GM19467 (cell line): Measurements from ENCODE around the gene EBP.
A peak's percentile ranks its signal among the peaks of the same experiment; 100 is the strongest.

Experiments used
- ATAC-seq: cut with Tn5 transposase; IDR thresholded peaks from one replicate; pipeline ENCODE4 v1.9.1; 2021; ENCODE audit warnings: mild to moderate bottlenecking, moderate library complexity; ENCODE audit not compliant: unreplicated experiment

EBP gene

DNA sequence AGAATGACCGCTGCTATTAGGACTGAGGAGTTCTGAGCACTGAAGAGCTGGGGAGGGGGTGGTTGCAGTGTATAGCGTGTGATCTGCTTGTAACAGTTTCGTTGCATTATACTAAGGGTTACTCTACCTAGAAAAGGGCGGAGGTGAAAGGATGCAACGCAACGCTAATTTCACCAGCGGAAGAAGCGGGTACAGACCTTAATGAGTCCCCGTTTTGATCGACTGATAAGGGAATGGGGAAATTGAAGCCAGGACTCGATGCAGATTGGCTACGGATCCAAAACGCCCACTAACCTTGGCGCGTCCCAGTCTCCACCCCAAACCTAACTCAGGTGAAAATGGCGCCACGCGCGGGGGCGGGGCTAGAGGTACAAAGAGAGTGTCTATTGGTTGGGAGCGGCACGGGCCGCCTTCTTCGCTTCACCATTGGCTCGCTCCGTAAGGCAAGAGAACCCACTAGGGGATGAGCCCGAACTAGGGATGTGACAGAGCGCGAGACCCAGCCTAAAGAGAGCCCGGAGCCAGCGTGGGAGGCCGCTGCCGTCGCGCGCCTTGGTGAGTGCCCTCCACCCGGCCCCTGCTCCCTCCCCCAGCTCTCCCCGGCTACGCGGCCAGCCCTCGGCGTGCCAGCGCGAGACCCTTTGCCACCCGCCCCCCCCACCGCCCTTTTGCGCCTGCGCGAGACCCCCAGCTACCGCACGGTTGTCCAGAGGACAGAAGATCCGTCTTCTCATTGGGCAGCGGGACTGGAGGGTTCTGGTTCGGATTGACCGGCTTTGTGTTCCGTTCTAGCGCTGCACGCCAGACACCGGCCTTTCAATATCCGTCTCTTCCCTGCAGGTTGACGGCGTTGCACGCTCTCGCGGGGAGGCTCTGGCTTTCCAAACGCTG lies at the start of gene EBP:
Gene EBP (plus strand): TSS at position 456 of the 891 bp plus-strand sequence. CDS start 1,964 bp downstream, outside the sequence.
- peak; percentile 95 for ATAC-seq

DNA sequence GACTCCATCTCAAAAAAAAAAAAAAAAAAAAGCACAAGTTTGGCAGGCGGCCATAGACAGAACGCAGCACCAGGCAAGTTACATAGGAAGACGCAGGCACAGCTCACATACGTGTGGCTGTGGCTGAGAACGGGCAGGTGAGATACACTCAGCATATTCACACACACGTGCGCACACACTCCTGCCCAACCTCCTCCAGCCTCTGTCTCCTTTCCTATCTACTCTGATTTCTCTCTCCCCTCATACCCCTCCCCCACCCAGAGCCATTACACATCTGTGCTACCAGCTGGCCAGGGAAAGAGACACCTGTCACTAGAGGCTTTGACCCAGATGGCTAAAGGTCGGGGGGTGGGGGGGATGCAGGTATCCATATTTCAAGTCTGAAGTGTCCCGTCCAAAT lies 49.4 kb upstream of the EBP start:
- ATAC-seq: no peak

DNA sequence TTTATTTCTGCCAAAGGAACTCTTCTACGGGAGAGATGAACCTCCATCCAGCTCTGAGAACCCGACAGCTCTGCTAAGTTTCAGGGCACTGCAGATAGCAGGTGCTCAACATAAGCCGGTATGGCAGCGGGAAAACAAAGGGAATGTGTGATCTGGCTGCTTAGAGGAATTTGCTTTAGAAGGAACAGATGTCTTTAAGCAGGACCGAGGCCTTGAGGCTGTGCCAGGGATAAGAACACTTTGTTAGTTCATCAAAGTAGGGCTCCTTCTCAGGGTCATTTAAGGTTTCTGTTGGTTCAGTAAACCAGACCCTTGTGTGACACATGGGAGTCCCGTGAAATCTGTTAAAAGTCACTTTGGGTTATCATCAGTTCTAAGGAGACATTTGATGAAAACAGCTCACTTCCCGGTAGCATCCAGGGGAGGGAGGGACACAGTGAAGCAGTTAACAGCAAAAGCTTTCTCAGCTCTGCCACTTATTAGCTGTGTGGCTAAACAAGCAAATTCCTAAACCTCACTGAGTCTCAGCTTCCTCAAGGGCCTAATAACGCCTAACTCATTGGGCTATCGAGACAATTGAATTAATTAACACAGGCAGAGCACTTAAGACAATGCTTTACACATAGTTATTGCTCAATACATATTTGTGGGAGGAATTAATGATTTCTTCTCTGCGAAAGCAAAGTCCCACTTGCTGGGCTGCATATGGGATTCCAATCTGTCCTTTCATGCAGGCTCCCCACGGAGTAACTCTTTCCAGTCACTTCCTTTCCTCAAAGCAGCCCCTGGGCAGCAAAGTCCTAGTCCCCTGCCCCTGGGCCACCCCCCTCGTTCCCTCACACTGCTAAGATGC lies 48.5 kb upstream of the EBP start:
- ATAC-seq: no peak

DNA sequence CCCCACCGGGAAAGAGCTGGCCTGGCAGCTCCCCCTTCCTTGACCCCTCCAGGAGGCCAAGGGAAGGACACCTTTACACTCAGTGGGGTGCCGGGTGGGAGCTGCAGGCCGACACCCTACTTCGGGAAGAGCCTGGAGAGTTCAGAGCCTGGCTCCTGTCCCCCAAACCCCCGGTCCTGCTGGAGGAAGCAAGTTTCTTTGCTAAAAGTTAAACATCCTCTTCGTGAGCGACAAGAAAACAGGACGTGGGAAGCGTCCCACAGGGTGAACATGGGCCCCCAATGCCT lies 48.0 kb upstream of the EBP start:
- ATAC-seq: no peak

DNA sequence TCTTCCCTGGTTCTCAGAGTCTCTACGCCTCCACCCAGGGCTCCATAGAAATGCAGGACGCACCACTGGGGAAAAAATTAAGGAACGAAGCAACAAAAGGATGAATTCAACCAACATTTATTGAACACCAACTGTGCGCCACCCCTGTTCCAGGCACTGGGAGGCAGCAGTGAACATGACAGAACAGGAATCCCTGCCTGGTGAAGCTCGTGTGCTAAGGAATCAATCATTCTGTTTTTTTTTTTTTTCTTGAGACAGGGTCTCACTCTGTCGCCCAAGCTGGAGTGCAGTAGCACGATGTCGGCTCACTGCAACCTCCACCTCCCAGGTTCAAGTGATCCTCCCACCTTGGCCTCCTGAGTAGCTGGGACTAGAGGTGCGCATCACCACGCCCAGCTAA lies 47.5 kb upstream of the EBP start:
- ATAC-seq: no peak

DNA sequence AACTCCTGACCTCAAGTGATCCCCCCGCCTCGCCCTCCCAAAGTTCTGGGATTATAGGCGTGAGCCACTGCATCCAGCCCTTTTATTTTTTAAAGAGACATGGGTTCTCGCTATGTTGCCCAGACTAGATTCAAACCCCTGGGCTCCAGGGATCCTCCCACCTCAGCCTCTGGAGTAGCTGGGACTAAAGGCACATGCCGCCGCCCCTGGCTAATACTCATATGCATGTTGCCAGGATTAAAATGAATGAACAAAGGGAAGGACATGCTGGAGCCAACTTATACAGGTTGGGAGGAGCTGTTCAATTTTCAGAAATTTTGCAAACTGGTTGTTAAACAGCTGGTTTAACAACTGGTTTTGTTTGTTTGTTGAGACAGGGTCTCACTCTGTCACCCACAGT lies 47.0 kb upstream of the EBP start:
- ATAC-seq: no peak

DNA sequence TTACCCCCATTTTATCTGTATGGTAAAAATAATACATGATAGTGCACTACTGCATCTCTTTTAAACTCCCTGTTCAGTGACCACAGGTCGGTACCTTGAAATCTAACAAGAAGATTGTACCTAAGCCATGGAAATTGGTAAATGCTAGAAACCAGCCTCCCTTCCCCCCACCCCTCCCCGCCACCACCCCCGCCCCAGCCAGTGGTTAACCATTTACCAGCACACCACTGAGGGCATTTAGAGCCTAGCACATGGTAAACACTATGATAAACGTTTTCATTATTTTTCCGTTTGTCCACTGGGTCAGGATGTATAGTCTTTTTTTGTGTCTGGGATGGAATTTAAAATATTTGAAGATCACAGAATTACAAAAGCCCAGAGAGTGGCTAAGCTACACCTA lies 46.3 kb upstream of the EBP start:
- no peak for ATAC-seq

DNA sequence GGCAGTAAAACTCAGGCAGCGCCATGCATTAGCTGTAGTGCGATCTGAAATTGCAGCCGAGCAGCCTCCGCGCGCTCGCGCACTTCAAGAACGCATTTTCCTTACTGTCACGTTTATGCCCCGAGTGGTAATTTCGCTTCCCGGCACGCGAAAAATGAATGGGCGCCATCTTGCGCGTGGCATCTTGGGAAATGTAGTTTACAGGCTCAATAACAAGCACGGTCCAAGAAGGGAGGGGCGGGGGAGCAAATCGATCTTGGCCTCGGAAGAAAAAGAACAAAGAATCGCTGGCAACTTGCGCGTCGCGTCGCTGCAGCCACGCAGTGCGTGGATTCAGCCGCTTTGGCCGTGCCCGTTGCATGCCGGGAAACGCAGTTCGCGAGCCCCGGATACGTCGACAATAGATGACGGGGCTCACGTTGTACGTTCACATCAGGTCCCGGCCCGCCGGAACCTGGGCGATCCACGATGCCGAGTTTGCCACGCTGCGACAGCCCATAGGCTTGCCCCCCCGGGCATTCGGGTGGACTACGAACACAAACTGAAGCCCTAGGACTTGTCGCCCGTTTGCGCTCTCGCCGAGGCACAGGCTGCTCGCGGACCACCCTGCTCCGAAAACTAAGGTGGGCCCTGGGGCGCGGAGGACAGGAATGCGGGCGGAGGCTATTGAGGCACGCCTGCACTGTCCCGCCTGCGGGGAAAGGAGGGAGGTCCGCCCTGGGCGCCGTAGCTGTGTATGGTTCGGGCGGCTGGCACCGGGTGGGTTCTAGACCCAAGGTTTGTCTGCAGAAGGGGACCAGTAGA lies 45.6 kb upstream of the EBP start, which contains the start of gene FTSJ1:
Gene FTSJ1 (plus strand): TSS at position 426 of the 804 bp plus-strand sequence. CDS start 1,849 bp downstream, outside the sequence.
- ATAC-seq: peak; percentile 86

DNA sequence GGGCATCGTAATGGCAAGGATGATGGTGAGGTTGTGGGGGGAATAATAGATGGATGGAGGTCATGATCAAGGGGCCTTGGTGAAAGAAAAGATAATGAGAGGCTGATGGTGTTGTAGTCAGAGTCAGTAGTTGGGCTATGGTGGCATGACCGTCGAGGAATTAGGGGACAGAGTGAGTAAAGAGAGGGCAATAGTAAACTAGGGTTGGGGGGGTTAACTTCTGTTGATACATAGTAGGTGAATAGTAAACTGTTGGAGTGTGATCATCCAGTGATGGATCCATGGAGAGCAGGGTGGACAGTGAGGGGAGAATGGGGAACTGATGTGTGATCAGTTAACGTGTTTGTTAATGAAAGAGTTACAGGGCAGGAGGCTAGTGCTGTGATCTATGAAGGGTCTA lies 44.7 kb upstream of the EBP start:
- no peak for ATAC-seq

DNA sequence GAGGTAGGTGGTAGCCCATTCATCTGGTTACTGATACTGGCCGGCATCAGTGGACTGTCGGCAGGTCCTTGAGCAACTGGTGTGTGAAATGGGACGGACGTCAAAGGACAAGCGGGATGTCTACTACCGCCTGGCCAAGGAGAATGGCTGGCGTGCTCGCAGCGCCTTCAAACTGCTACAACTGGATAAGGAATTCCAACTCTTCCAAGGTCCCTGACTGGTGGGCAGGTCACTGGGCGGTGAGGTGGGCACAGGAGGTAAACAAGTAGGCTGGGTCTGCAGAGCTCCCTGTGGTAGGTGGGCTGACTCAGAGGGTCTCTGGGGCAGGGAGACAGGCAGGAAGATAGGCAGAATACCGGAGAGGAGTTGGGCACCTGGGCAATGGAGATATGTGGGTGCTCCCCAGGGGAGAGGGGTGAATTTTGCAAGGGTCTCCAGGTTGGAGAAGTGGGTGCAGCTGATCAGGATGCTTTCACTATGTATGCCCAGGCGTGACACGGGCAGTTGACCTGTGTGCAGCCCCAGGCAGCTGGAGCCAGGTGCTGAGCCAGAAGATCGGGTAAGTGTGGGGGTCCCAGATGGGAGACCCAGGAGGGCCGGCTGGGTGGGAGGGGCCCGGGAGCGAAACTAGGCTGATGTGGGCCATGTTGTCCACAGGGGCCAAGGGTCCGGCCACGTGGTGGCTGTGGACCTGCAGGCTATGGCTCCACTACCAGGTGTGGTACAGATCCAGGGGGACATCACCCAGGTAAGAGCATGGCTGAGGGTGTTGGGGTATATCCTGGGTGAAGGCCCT lies 43.5 kb upstream of the EBP start:
- no peak for ATAC-seq

DNA sequence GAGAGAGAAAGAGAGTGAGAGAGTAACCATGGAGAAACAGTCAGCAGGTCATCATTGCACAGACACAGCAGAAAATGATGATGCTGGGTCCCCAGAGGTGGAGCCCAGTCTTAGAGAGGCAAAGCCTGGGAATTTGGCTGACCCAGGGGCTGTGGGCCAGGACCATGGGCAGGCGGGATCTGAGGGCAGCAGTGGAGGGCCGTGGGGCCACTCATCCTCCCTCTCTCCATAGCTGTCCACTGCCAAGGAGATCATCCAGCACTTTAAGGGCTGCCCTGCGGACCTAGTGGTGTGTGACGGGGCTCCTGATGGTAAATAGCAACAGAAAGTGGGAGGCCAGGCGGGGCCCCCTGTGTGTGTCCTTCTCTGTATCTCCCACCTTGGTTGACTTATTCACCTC lies 42.8 kb upstream of the EBP start:
- no peak for ATAC-seq

DNA sequence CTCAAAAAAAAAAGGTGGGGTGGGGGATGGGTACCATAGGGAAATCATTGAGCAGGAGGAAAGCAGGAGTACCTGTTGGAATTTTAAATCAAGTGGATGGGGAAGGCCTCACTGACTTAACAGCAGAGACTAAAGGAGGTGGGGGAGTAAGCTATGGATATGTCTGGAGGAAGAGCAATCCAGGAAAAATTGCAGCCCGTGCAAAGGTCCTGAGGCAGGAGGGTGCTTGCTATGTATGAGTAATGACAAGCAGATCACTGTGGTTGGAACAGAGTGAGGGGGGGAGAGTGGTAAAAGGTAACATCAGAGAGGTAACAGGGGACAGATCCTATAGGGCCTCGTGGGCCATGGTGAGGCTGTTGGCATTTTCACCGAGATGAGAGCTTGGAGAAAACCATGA lies 41.5 kb upstream of the EBP start:
- no peak for ATAC-seq

DNA sequence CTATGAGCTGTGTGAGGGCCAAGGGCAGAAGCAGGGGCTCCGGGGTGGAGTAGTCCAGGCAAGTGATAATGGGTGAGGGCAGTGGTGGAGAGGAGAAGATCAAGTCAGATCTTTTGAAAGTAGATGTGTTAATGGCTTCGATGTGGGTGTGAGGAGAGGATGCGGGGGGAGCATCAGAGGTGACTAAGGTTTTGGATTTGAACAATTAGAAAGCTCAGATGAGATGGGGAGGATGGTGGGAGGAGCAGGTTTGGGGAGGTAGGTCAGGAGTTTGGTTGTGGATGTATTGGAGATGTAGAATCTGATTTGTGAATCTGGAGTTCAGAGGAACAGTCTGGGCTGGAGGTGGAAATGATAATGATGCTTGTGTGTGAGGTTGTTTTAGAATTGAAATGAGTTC lies 41.0 kb upstream of the EBP start:
- ATAC-seq: no peak

DNA sequence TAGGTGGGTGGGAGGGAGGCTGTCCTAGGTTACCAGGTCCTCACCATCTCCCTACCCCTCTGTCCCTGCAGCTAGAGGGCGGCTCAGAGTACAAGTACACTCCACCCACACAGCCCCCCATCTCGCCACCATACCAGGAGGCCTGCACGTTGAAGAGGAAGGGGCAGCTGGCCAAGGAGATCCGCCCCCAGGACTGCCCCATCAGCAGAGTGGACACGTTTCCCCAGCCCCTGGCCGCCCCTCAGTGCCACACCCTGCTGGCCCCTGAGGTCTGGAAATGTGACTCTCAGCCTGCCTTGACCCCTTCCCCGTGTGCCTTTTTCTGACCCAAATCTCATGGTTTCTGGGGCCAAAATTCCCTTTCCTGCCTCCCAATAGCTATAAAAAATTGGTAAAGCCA lies 39.1 kb upstream of the EBP start:
- ATAC-seq: no peak

DNA sequence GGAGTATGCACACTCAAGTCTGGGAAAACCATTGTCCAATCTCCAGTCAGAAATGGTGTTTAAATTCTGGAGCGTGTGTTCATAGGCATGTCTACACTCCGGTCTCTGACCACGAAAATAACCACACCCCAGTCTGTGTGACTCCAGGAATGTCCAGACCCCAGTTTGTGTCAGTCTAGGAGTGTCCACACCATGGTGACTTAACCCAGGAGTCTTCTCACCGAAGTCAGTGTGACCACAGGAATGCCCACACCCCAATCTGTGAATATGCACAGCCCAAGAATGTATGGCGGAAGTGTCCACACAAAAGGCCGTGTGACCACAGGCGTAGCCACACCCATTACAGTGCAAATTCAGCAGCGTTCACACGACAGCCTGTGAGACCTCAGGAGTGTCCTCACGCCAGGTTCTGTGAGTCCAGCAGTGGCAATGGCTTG lies 34.2 kb upstream of the EBP start:
- ATAC-seq: no peak

DNA sequence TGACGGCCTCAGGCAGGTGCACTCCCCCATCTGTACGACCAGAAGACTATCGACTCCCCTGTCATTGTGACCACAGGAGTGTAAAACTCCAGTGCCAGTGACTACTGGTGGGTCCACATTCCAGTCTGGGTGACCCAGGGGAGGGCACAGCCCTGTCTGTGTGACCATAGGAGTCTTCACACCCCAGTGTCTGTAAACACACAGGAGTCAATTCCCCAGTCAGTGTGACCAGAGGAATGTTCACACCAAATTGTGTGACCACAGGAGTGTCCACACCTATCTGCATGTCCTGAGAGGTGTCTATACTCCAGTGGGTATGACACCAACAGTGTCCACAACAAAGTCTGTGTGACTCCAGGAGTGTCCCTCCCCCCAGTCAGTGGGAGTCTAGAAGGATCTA lies 33.6 kb upstream of the EBP start:
- no peak for ATAC-seq

DNA sequence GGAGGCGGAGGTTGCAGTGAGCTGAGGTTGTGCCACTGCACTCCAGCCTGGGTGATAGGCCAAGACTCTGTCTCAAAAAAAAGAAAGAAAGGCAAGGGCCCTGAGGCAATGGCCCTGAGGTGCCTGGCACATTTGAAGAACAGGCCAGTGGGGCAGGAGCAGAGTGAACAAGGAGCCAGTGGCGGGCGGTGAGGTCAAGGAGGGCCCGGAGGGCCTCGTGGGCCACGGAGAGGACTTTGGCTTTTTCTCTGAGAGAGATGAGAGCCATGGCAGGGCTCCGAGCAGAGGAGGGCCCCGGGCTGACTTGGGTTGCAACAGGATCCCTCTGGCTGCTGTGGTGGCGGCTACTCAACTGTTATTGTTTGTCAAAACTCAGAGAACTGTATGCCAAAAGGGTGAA lies 32.3 kb upstream of the EBP start:
- no peak for ATAC-seq

DNA sequence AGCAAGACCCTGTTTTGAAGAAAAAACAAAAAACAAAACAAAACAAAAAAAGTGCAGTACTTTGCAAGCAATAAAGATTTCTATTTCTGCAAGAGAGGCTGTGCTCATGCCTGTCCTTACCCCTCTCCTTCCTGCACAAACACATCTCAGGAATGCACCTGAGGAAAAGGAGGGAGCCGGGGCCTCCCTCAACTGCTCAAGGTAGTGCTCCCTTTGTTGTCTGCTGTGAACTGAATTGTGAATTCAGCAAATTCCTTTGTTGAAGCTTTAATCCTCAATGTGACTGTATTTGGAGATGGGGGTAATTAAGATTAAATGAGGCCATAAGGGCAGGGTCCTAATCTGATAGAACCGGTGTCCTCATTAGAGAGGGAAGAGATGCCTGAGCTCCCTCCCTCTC lies 31.7 kb upstream of the EBP start:
- ATAC-seq: no peak

DNA sequence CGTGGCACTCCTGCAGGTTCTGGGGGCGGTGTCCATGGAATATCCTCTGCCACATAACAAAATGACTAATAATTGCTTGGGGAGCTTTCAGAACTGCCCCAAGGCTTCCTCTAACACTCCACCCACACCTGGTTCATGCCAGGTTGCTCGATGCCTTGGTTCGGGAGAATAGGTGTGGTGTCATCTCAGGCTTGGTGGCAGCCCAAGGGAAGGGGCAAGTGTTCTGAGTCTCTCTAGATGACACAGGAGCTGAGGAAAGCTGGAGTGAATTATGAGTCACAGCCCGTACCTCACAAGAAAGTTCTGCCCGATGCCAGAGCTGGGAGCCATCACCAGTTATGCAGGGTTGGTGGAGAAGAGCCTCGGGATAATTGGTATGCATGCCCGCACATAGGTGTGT lies 30.9 kb upstream of the EBP start:
- ATAC-seq: no peak

DNA sequence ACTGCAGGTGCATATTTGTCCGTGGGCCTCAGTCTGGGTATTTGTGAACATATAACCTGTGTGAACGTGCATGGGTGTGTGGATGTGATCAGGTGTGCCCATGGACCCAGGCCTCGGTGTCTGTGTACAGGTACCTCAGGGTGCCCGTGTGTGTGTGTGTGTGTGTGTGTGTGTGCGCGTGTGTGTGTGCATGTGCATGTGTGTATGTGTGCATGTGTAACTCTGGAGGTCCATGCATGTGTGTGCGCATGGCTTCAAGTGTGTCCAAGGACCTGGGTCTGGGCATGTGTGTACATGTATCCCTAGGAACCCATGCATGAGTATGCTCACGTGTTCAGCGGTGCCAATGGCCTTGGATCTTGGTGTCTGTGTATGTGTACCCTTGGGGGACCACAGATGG lies 29.8 kb upstream of the EBP start:
- ATAC-seq: no peak
